Kidney (tissue), 14 donors: ENCODE results near the gene MOGAT1. TPM values are rescaled to one million over a fixed set of nuclear protein-coding genes. Genes with fewer than 3 reads are reported as not detected.

Source experiments
- DNase-seq, 5 donors: peaks; one replicate each; pipeline ENCODE4 v3.0.0-alpha.2; 2013 to 2020
- FAIRE-seq: peaks from 2 replicates; lab custom pipeline; 2012; peaks lifted over from hg19 to GRCh38; lab: Jason Lieb, UNC
- H3K27ac ChIP-seq, 2 donors: one replicate each; pipeline ENCODE4 v1.7.0; 2013; ENCODE audit warnings: low read depth in 2 of 2, low read length in 2 of 2, inconsistent platforms in 1 of 2
- H3K27me3 ChIP-seq: one replicate; pipeline ENCODE4 v1.7.1; 2013; ENCODE audit warnings: low read length, inconsistent platforms; ENCODE audit not compliant: control insufficient read depth, insufficient read depth
- H3K36me3 ChIP-seq, 3 donors: one replicate each; pipeline versions ENCODE4 v1.7.0 to v1.7.1; 2013; ENCODE audit warnings: low read length in 3 of 3, control low read depth in 1 of 3, inconsistent platforms in 1 of 3; ENCODE audit not compliant: insufficient read depth in 3 of 3, control insufficient read depth in 2 of 3
- H3K4me1 ChIP-seq, 3 donors: one replicate each; pipeline versions ENCODE4 v1.7.0 to v1.7.1; 2013; ENCODE audit warnings: low read length in 3 of 3, inconsistent platforms in 1 of 3, low read depth in 1 of 3; ENCODE audit not compliant: control insufficient read depth in 2 of 3, insufficient read depth in 2 of 3
- H3K4me3 ChIP-seq, 3 donors: one replicate each; pipeline versions ENCODE4 v1.7.0 to v1.8.1; 2013; ENCODE audit warnings: low read length in 3 of 3, control low read depth in 1 of 3, inconsistent platforms in 1 of 3
- H3K9ac ChIP-seq, 3 donors: one replicate each; pipeline versions ENCODE4 v1.7.0 to v1.7.1; 2013; ENCODE audit warnings: low read length in 3 of 3, control low read depth in 1 of 3, inconsistent platforms in 1 of 3
- H3K9me3 ChIP-seq, 3 donors: one replicate each; pipeline versions ENCODE4 v1.7.0 to v1.7.1; 2013; ENCODE audit warnings: low read length in 3 of 3, control low read depth in 1 of 3, inconsistent platforms in 1 of 3; ENCODE audit not compliant: control insufficient read depth in 2 of 3, insufficient read depth in 1 of 3
- CTCF ChIP-seq: IDR thresholded peaks from 3 replicates; pipeline ENCODE4 v1.5.1; 2012; ENCODE audit warnings: mild to moderate bottlenecking, moderate library complexity, borderline replicate concordance; ENCODE audit not compliant: insufficient read depth; ENCODE audit errors: extremely low read depth
- intact Hi-C: fragments of 100-400 bp; cut with DNase I; formaldehyde crosslinking; loops from one replicate; pipeline ENCODE4 v1.11.1; 2022
- polyA plus RNA-seq: library from polyadenylated mRNA; stranded (reverse); fragments of 350-450 nt; fragmentation: Illumina TruSeq; extraction: RNeasy Lipid Tissue Mini Kit (QIAGEN cat#74804); gene quantifications from one replicate; pipeline ENCODE4 v1.2.3, GENCODE V29; 2014; ENCODE audit warnings: low read depth, low replicate concordance; ENCODE audit not compliant: insufficient read depth
- total RNA-seq: library from RNA; stranded (reverse); fragmentation: NEBNext Ultra II Directional; extraction: Animal tissue kit (Norgen Biotek cat#: 25700); gene quantifications from one replicate; pipeline ENCODE4 v1.2.1, GENCODE V29; 2021
- donor health status: control.
- donor health status: control.
- donor health status: control.
- donor health status: control.
- donor health status: control.
- donor health status: DM: yes; HTN: yes; CAD: no.
- donor health status: Normal renal cell carcinoma (clear cell type).

MOGAT1 gene
- total and polyA plus RNA-seq, 2 donors from 2014 or later: not detected

DNA sequence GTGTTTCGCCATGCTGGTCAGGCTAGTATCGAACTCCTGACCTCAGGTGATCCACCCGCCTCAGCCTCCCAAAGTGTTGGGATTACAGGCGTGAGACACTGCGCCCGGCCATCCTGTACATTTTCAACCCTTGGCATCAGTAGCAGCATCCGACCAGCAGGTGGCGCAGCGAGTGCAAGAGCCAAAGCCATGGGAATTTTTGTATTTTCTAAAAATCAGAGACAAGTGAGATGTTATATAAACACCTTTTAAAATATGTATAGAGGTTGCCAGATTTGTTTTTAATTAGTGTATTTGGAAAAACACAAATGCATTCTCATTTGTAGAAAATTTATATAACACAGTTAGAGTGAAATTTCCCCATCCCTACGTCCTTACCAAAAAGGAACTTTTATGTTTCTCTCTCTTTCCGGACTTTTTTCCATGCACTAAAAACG lies 36.8 kb downstream of the MOGAT1 start:
- intact Hi-C loops: no loop called here
- TF ChIP-seq CTCF: peak; percentile 97
- Histone ChIP-seq H3K27me3 (no peaks in the 10 kb centered on the region), H3K36me3 (no peaks in the 10 kb centered on the region), H3K27ac (no peak overlapping the region), H3K9me3 (no peaks in the 10 kb centered on the region), H3K4me1 (peaks cover 0 to 4% (median 0%) of the 10 kb centered on the region in 3 donors), H3K4me3 (no peak overlapping the region), H3K9ac (no peak overlapping the region)
- FAIRE-seq (no peak), DNase-seq (peak; percentile 75 to 86 (median 81))

- TF ChIP-seq CTCF: no peak
- Histone ChIP-seq H3K9ac (peak overlapping the region in 1 of 3 donors; percentile 7), H3K36me3 (no peaks in the 10 kb centered on the region), H3K4me1 (peaks cover 0 to 4% (median 0%) of the 10 kb centered on the region in 3 donors), H3K27me3 (no peaks in the 10 kb centered on the region), H3K4me3 (peak overlapping the region in 1 of 3 donors; percentile 35), H3K27ac (no peak overlapping the region), H3K9me3 (no peaks in the 10 kb centered on the region)
- intact Hi-C loops: no loop called here
- DNase-seq: peak; percentile 67 to 84 (median 76)
- no peak for FAIRE-seq
Observed at GRCh38 chr2:222709191-222709891, 37.9 kb downstream of the MOGAT1 start.

DNA sequence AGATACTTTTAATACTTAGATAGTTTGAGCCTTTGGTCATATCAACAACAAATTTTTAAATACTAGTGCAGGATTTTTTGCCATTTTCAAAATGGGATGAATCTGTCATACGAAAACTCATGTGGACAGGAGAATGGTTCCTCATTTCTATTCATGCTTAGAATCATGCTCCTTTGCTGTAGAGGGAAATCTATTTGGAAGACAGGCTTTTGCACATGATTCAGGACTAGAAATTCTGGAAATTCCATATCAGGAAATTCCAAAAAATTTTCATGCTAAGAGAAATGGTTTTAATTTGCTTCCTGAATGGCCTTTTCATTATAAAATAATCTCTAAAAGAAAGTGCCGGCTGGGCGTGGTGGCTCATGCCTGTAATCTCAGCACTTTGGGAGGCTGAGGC lies 39.3 kb downstream of the MOGAT1 start:
- no peak for TF ChIP-seq CTCF
- no peak overlapping the region for H3K9ac ChIP-seq
- DNase-seq: no peak
- no peaks in the 10 kb centered on the region for H3K36me3 ChIP-seq
- H3K4me3 ChIP-seq: no peak overlapping the region
- H3K27ac ChIP-seq: no peak overlapping the region
- no peak for FAIRE-seq
- H3K9me3 ChIP-seq: no peaks in the 10 kb centered on the region
- intact Hi-C loops: no loop called here
- H3K27me3 ChIP-seq: no peaks in the 10 kb centered on the region
- H3K4me1 ChIP-seq: peaks cover 0 to 4% (median 0%) of the 10 kb centered on the region in 3 donors
